Liver (tissue), 9 donors: ENCODE results near the gene ACSL4. TPM values are rescaled to one million over a fixed set of nuclear protein-coding genes. Genes with fewer than 3 reads are reported as not detected.

ENCODE experiments used
- DNase-seq: peaks from one replicate; pipeline ENCODE4 v3.0.0-alpha.2; 2017; ENCODE audit warnings: low spot score
- H3K27ac ChIP-seq, 2 donors: one replicate each; pipeline ENCODE4 v1.7.0; 2013; ENCODE audit warnings: inconsistent platforms in 2 of 2, low read length in 2 of 2, control low read depth in 1 of 2, low read depth in 1 of 2, mild to moderate bottlenecking in 1 of 2
- H3K27me3 ChIP-seq, 4 donors: one replicate each; pipeline versions ENCODE4 v1.6.1 to v1.7.0; 2013; ENCODE audit warnings: low read length in 3 of 4, inconsistent platforms in 1 of 4, mild to moderate bottlenecking in 1 of 4, moderate library complexity in 1 of 4; ENCODE audit not compliant: control insufficient read depth in 4 of 4, insufficient read depth in 4 of 4
- H3K36me3 ChIP-seq, 4 donors: one replicate each; pipeline versions ENCODE4 v1.6.1 to v1.7.0; 2013; ENCODE audit warnings: low read length in 3 of 4, mild to moderate bottlenecking in 3 of 4, low read depth in 1 of 4, moderate library complexity in 1 of 4; ENCODE audit not compliant: control insufficient read depth in 4 of 4, insufficient read depth in 3 of 4
- H3K4me1 ChIP-seq, 4 donors: one replicate each; pipeline versions ENCODE4 v1.6.1 to v1.7.0; 2013; ENCODE audit warnings: low read length in 3 of 4, mild to moderate bottlenecking in 3 of 4, moderate library complexity in 1 of 4; ENCODE audit not compliant: control insufficient read depth in 4 of 4, insufficient read depth in 4 of 4
- H3K4me3 ChIP-seq, 3 donors: one replicate each; pipeline versions ENCODE4 v1.6.1 to v1.7.0; 2013; ENCODE audit warnings: low read length in 3 of 3, control low read depth in 1 of 3, low read depth in 1 of 3, mild to moderate bottlenecking in 1 of 3
- H3K9ac ChIP-seq, 2 donors: one replicate each; pipeline ENCODE4 v1.7.0; 2013; ENCODE audit warnings: low read length in 2 of 2, mild to moderate bottlenecking in 2 of 2, moderate library complexity in 2 of 2, control low read depth in 1 of 2, low read depth in 1 of 2
- H3K9me3 ChIP-seq, 4 donors: one replicate each; pipeline versions ENCODE4 v1.6.1 to v1.7.0; 2013; ENCODE audit warnings: low read length in 3 of 4; ENCODE audit not compliant: control insufficient read depth in 4 of 4
- EGR1 ChIP-seq, 2 donors: IDR thresholded peaks; 2 replicates each; pipeline ENCODE4 v1.6.1; 2016 to 2018; ENCODE audit warnings: antibody characterized with exemption in 2 of 2, low read depth in 2 of 2
- FOXA1 ChIP-seq: IDR thresholded peaks from 2 replicates; pipeline ENCODE4 v1.6.1; 2016; ENCODE audit warnings: antibody characterized with exemption
- FOXA2 ChIP-seq: IDR thresholded peaks from 2 replicates; pipeline ENCODE4 v1.6.1; 2016; ENCODE audit warnings: antibody characterized with exemption
- GABPA ChIP-seq, 2 donors: IDR thresholded peaks in 1 of 2; conservative IDR thresholded peaks in 1 of 2; 2 replicates each; pipeline ENCODE4 v1.6.1; 2016; ENCODE audit warnings: antibody characterized with exemption in 2 of 2, mild to moderate bottlenecking in 1 of 2, moderate library complexity in 1 of 2
- HNF4A ChIP-seq, 2 donors: conservative IDR thresholded peaks; 2 replicates each; pipeline ENCODE4 v1.6.1; 2016; ENCODE audit warnings: antibody characterized with exemption in 2 of 2, mild to moderate bottlenecking in 2 of 2
- MAX ChIP-seq: IDR thresholded peaks from 2 replicates; pipeline ENCODE4 v1.6.1; 2016; ENCODE audit warnings: antibody characterized with exemption
- NR2F2 ChIP-seq: IDR thresholded peaks from 2 replicates; pipeline ENCODE4 v1.6.1; 2016; ENCODE audit warnings: antibody characterized with exemption
- REST ChIP-seq: IDR thresholded peaks from 2 replicates; pipeline ENCODE4 v1.6.1; 2016; ENCODE audit warnings: antibody characterized with exemption, mild to moderate bottlenecking
- RXRA ChIP-seq, 2 donors: IDR thresholded peaks; 2 replicates each; pipeline ENCODE4 v1.6.1; 2017 to 2018; ENCODE audit warnings: antibody characterized with exemption in 2 of 2, mild to moderate bottlenecking in 1 of 2
- SP1 ChIP-seq: IDR thresholded peaks from 2 replicates; pipeline ENCODE4 v1.6.1; 2018; ENCODE audit warnings: antibody characterized with exemption, mild to moderate bottlenecking
- TAF1 ChIP-seq: conservative IDR thresholded peaks from 2 replicates; pipeline ENCODE4 v1.6.1; 2016; ENCODE audit warnings: antibody characterized with exemption, mild to moderate bottlenecking
- YY1 ChIP-seq: IDR thresholded peaks from 2 replicates; pipeline ENCODE4 v1.6.1; 2016; ENCODE audit warnings: antibody characterized with exemption, mild to moderate bottlenecking
- WGBS: extraction: QIAGEN DNeasy Blood & Tissue Kit; methylation state at CpG from one replicate; pipeline ENCODE4 v1.1.7; 2013; 5-methylcytosine and 5-hydroxymethylcytosine counted together
- polyA plus RNA-seq, 2 donors: library from polyadenylated mRNA; stranded (reverse) in 1 of 2; unstranded in 1 of 2; fragments of 200-250 nt in 1 of 2; fragments of >200 nt in 1 of 2; fragmentation: Nextera tagmentation in 1 of 2; extraction: Ambion mirVana in 1 of 2; gene quantifications; one replicate each; pipeline versions ENCODE4 v1.2.1 to v1.2.3, GENCODE V29; 2013 to 2015
- total RNA-seq, 2 donors: library from RNA; depleted of rRNA; stranded (reverse); fragments of >200 nt; gene quantifications; one replicate each; pipeline ENCODE4 v1.2.3, GENCODE V29; 2014
- donor health status: healthy.
- donor health status: healthy.
- donor health status: healthy.
- donor health status: healthy.
- donor health status: healthy.

ACSL4 gene
- total and polyA plus RNA-seq, 4 donors, result 5.3 to 928 (median 20.0) TPM

DNA sequence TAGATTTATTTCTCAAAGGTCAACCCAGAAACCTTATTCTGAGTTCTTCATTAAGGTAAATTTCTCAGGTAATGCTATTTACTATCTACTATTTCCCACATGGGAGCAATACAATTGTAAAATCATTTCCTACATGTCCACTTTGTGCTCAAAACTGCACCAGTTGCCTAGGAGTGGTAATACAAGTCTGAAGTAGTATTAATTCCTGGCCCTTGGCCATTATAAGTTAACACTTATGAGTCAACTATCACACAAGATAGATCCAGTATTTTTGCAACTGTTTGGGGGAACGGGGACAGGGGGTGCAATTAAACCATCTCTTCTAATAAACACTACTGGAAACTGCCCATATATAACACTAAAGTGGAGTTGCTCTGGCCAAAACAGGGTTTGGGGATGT, 48.9 kb downstream of the ACSL4 start:
- 97% methylated on average over 1 of the region's 1 CpG for WGBS
- Histone ChIP-seq H3K4me3 (no peak overlapping the region), H3K27me3 (no peaks in the 10 kb centered on the region), H3K4me1 (no peaks in the 10 kb centered on the region), H3K27ac (no peak overlapping the region), H3K9me3 (no peaks in the 10 kb centered on the region), H3K36me3 (peaks cover 0 to 3% (median 0%) of the 10 kb centered on the region in 4 donors), H3K9ac (no peak overlapping the region)
- no peak for DNase-seq
- TF ChIP-seq NR2F2 (no peak), YY1 (no peak), REST (no peak), MAX (no peak), SP1 (no peak), FOXA1 (no peak)

GRCh38 chrX:109681475-109682081, 51.5 kb downstream of the ACSL4 start:
- H3K36me3 ChIP-seq, result peaks cover 0 to 3% (median 0%) of the 10 kb centered on the region in 4 donors
- H3K4me3 ChIP-seq, result no peak overlapping the region
- no peak for DNase-seq
- WGBS, result 80% methylated on average over 2 of the region's 2 CpGs
- H3K27ac ChIP-seq, result no peak overlapping the region
- no peaks in the 10 kb centered on the region for H3K9me3 ChIP-seq
- TF ChIP-seq EGR1 (IDR thresholded peaks at IDR 0.05; ENCODE audit: low read depth in 2 of 2) (no peak), RXRA (IDR thresholded peaks at IDR 0.05) (no peak), HNF4A (conservative IDR thresholded peaks at IDR 0.05) (no peak), TAF1 (no peak), NR2F2 (no peak), GABPA (IDR thresholded peaks at IDR 0.05 in 1 of 2, conservative IDR thresholded peaks at IDR 0.05 in 1 of 2) (no peak), SP1 (no peak), YY1 (no peak), FOXA1 (no peak)
- no peaks in the 10 kb centered on the region for H3K27me3 ChIP-seq
- no peaks in the 10 kb centered on the region for H3K4me1 ChIP-seq
- no peak overlapping the region for H3K9ac ChIP-seq

GRCh38 chrX:109679820-109680219, 53.2 kb downstream of the ACSL4 start:
- TF ChIP-seq FOXA1, result no peak
- TF ChIP-seq SP1, result no peak
- TF ChIP-seq RXRA (IDR thresholded peaks at IDR 0.05), result no peak
- TF ChIP-seq FOXA2, result no peak
- H3K36me3 ChIP-seq, result peaks cover 0 to 3% (median 0%) of the 10 kb centered on the region in 4 donors
- no peaks in the 10 kb centered on the region for H3K4me1 ChIP-seq
- H3K27me3 ChIP-seq, result no peaks in the 10 kb centered on the region
- no peak for DNase-seq
- H3K27ac ChIP-seq, result no peak overlapping the region
- H3K9me3 ChIP-seq, result no peaks in the 10 kb centered on the region
- H3K4me3 ChIP-seq, result no peak overlapping the region
- H3K9ac ChIP-seq, result no peak overlapping the region
